ENCODE data around the gene ACTR1B.
"Not testable (repeated sequence)": the region's sequence is repeated elsewhere in the genome, so short reads cannot be mapped to it uniquely, and the experiment has no call there.

Gene ACTR1B

DNA sequence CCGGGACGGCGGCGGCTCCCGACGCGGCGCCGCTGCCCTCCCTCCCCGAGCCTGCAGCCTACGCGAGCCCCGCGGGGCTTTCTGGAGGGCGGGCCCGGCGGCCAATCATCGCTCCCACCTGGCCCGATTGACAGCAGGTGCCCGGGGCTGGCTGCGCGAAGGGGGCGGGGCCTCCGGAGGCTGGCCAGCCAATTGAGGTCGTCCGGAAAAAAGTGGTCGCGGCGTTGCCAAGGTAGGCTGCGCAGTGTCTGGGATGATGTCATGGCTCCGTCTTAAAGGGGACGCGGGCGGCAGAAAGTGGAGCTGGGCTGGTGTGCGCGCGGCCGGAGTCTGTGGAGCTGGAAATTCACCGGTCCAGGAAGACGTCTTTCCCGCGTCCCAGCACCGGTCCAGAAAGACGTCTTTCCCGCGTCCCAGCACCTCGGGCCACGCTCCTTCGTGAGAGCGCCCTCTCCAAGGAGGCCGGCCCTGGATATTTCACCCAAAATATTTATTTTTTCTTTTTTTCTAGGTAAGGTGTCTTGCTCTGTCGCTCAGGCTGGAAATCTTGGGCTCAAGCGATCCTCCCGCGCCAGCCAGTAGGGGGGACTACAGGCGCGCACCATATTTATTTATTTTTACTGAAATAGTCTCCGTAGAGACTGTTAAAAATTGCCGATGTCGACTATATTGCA lies at the start of gene ACTR1B:
Gene ACTR1B (minus strand): TSS at position 83 of the 674 bp plus-strand sequence. CDS start 154 bp downstream, outside the sequence.
- DNase-seq, result peak; percentile 96

DNA sequence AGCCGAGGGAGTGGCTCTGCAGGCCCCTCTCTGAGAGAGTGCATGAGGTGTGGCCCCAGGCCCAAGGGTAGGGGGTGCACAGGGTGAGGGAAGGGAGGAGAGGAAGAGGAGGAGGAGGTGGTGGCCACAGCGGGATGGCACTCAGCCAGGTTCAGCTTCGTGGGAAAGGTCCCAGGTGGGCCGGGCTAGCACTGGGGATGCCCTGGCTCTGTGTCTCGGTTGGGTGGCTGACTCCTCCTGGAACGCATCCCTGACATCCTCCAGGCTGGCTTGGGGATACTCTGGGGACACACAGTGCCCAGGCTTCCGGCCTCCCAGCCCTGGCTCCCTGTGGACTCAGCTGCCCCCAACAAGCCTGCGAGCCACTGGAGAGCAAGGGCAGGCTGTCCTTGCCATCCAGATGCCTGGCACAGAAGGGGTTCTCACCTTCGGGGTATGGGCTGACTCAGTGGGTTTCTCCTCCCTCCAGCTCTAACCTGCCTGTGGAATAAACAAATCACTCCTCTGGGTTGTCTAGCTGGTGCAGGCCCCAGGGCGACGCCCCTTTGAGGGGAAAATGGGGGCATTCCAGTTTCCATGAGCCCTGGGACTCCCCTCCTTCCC lies 49.0 kb upstream of the ACTR1B start:
- peak; percentile 48 for DNase-seq

DNA sequence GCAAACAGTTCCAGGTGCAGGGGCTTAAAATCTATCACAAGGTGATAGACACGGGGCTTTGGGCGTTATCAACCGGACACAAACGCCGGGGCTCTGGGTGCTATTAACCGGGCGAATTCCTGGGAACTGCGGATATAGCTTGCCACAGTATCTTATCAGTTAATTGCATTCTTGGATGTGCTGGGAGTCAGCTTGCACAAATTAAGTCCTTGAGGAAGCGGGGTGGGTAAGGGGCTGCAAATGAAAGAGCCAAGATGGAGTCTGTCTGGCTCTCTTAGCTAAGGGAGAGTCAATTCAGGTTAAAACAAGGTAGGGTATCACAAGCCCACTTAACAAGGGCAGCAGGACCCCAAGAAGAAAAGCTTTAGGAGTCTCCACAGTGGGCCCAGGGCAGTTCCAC lies 48.3 kb upstream of the ACTR1B start:
- DNase-seq, result not testable (repeated sequence)

DNA sequence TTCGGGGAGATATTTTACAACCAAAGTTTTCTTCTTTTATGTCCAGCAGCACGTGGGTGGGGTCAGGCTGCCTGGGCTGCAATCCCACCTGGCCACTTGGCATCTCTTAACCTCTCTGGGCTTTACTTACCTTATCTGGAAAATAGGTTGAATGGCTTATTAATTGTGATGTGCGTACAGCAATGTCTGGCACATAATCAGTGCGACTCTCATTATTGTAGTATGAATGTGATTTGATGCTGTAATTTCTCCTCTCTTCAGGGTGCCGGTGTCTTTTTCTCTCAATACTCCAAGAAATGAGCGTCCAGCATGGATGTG lies 47.5 kb upstream of the ACTR1B start:
- DNase-seq, result no peak

DNA sequence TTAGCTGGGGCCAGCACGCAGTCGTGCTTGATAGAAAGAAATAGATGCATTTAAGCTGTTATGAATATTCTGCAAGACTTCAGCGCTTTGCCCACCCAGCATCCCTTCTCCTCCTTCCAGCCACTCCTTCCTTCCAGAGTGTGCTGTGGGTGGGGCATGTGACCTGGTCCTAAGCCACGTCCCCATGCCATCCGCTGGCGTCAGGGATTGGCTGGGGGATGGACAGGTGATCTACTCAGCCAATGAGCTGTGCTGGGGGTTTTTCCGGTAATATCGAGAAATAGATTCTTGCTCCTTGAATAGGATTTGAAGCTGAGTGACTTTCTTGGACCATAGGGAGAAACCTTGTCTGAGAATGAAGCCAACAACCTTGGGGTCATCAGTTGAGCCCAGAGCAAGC lies 44.8 kb upstream of the ACTR1B start:
- DNase-seq, result no peak

DNA sequence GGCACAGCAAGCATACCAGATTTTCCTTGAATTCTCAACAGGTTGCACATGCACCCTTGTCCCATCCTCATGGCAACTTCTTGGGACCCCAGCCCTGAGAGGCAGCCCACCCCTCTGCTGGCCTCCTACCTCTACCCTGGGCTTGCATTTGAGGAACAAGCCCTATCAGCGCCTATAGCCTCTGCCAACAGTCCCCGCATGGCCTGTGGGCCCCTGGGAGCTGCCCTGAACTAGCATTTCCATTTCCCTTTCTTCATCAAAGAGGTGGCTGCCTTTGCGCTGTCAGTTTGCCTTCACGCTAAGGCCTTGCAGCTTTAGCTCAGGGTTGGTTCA lies 44.2 kb upstream of the ACTR1B start:
- no peak for DNase-seq

DNA sequence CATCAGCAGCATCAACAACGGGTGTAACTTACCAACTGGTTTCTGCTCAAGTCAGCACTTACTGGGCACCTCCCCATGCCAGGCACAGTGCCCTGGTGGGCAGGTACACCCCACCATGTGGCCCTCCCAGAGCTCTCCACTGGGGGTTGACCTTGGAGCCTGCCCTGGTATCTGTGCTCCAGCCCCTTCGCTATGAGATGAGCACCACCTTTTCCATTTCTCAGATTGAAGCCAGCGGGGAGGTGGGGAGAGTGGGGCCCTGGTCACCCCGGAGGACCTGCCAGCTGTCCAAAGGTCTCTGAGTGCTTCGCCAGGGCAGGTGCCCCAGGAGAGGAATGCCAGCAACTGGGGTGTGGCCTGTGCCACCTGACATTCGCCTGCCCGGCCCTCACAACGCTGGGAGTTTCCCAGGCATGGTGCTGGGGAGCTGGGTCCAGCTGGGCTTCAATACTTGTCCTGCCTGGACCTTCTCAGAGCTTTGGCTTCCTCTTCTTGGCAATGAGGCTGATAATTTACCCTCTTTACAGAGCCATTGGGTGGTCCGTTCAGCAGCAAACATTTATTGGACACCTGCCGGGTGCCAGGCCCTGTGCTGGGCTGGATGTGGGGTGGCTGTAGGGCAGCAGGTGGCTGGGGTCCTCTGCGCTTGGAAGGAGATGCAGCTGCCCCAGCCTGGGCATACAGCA lies 43.7 kb upstream of the ACTR1B start:
- DNase-seq, result no peak

DNA sequence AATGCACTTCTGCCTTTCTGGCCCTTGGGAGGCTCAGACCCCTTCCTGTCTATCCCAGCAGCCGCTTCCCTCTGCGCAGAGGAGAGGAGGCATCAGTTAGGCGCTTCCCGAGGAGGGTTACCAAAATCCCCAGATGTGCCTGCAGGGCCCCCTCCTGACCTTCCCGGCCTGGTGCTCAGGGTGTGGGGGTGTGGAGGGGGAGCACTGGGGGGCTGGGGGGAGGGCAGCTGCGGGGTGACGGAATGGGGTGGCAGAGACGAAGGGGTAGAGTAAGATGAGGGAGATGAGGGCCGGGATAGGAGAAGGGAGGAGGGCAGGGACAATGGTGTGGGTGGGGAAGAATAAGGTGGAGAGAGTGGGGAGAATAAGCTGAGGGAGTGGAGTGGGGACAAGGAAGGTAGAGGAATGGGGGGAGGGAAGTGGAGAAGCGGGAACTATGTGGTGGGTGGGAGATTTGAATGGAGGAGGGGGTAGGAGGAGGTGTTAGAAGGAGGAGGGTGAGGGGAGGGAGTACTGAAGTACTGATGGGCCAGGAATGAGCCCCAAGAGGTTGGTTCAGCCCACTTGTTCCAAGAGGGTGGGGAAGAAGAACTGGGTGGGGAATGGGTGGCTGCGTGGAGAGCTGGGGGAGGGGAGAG lies 43.0 kb upstream of the ACTR1B start:
- DNase-seq, result no peak

DNA sequence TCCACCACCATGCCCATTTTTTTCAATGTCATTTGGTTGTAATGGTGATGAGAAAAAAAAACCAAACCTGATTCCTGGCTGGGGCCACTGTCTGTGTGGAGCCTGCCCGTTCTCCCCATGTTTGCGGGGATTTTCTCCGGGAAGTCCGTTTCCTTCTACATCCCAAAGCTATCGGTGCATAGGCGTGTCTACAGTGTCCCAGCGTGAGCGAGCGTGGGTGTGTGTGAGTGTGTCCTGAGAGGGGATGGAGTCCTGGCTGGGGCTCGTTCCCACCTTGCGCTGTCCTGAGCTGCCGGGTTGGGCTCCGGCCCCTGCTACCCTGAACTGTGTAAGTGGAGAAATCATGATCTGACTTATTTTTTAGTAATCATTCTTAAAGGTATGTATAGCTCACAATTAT lies 42.3 kb upstream of the ACTR1B start:
- DNase-seq, result no peak

DNA sequence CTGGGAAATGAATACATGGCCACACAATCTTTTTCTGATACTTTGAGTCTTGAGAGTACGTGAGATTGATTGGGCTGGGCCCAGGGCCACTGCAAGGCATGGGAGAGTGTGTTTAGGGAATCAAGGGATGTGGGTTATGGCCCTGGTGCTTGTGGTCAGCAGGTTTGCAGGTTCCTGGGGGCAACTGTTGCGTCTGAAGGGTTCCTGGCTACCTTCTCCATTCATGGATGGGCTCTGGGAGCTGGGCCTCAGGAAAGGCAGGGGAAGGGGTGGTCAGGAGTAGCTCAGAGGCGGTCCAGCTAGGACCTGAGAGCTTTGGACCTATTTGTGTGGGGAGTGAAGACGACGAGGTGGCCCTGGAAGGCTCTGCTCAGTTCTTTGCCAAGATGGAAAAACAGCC lies 41.1 kb upstream of the ACTR1B start:
- DNase-seq, result no peak

DNA sequence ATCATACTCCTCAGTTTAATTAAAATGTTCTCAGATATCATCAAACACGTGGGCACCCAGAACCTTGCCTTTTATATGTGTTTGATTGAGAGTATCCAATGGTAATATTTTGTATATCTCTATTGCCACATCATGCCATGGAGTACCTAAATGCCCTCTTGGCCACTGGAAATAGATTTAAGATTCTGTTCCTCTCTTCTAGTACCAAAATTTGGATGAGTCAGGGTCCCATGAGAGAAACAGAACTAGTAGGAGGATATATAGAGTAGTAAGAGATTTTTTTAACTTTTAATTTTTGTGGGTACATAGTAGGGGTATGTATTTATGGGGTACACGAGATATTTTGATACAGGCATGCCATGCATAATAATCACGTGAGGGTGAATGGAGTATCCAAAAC lies 39.9 kb upstream of the ACTR1B start:
- no peak for DNase-seq

DNA sequence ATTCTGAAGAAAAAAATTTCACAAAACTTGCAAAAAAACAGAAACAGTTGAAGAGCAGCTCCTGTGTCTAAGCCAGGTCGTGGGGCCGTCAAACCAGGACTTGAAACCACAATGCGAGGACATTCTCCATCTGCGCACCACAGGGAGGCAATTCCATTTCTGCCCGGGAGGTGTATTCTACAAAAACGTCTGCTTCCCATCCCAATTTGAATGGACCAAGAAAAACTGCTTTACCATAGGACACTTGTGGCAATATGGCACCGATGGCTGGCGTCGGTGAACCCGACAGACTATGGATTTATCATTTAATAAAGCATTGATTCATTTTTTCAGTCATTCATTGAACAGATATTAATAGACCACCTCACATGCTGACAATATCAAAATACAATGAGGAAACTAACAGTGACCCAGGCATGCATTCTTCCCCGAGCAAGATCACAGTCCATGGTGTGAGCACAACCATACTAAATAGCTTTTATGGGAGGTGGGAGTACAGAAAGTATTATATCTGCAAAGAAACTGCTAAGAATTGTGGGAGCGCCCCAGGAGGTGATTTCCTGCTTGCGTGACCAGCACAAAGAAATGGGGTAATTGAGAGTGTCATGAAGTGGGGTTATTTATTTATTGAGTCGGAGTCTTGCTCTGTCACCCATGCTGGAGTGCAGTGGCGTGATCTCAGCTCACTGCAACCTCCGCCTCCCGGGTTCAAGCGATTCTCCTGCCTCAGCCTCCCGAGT lies 39.1 kb upstream of the ACTR1B start:
- no peak for DNase-seq

DNA sequence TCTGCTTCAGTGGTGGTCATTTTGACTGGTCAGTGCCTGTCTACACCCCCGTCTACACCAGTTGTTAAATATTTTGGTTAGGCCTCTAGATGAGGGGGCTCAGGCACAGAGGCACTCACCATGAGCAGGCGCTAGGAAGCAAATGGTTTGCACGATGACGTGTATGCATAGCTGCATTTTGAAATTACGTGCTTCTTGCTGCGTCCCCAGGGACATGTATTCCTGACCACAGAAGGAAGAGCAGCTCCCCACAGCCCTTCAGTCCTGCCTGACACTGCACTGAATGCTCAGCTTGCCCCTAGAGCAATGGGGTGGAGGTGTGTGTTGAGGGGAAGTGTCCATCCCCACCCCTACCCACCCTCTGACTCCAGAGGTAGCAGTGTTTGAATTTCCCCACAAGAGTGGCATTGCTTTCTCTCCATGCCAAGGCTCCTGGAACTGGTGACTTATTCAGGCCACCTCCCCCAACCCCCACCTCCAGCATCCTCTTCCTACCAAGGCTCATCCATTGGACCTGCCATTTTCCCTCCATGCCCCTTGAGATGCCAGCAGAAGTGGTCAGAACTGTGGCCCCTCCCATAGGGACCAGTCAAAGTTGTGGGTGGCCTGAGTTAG lies 38.1 kb upstream of the ACTR1B start:
- no peak for DNase-seq

DNA sequence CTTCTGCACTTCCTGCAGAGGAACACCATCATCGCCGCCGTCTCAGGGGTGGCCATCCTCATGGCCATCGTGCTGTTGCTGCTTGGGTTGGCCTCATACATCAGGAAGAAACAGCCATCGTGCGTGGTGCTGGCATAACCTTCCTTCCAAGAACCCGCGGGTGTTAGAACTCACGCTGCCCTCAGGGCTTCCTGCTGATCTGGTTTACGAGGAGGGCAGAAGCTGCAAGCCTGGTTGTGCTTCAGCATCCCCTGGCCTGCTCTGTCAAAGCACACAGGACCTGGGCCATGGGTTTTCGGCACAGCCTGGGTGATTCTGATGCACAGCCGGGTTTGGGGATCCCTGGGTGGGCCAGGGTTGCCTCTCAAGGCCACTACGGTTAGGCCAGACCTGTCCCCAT lies 37.3 kb upstream of the ACTR1B start:
- DNase-seq, result no peak

DNA sequence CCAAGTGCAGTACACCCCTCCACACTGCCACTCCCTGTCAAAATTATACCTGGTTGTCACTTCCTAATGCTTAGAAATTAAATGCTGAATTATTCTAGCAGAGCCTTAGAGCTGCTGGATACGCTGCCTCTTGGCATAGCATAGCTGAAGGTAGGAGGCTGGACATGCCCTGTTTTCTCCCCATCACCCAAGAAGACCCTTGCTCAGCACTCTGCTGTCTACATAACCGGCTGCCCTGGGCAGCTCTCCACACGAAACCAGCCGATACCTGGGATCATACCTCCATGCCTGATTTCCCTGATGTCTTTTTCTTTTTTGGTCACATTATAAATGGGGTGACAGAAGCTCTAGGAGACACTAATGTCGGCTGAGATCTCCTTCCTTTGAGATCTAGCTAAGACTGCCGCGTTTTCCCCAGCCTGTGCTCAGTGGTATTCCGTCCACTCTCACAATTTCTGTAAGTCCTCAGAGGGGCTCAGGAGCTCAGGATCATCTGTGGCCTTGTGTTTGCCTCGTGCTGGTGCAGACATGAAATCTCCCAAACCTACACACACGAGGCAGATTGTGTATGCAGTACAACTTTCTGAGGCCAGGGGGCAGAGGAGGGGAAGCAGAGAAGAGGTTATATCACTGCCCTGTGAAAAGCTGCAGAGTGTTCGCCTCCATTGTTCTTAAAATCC lies 36.1 kb upstream of the ACTR1B start:
- peak; percentile 64 for DNase-seq

DNA sequence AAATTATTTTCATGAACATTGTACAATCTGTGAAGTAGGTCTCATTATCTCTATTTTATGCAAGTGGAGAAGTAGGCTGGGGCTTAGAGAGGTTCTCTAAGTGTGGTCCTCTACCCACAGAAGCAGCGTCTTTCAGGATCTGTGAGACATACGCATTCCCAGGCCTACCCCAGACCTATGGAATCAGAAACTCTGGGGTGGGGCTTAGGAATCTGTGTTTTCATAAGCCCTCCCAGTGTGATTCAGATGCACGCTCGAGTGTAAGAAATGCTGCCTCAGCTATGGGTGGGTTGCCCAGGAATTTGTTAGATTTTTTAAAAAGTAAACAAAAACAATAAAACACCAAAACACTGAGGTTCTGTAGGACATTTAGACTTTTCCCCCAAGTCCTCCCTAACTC lies 34.7 kb upstream of the ACTR1B start:
- DNase-seq, result no peak

DNA sequence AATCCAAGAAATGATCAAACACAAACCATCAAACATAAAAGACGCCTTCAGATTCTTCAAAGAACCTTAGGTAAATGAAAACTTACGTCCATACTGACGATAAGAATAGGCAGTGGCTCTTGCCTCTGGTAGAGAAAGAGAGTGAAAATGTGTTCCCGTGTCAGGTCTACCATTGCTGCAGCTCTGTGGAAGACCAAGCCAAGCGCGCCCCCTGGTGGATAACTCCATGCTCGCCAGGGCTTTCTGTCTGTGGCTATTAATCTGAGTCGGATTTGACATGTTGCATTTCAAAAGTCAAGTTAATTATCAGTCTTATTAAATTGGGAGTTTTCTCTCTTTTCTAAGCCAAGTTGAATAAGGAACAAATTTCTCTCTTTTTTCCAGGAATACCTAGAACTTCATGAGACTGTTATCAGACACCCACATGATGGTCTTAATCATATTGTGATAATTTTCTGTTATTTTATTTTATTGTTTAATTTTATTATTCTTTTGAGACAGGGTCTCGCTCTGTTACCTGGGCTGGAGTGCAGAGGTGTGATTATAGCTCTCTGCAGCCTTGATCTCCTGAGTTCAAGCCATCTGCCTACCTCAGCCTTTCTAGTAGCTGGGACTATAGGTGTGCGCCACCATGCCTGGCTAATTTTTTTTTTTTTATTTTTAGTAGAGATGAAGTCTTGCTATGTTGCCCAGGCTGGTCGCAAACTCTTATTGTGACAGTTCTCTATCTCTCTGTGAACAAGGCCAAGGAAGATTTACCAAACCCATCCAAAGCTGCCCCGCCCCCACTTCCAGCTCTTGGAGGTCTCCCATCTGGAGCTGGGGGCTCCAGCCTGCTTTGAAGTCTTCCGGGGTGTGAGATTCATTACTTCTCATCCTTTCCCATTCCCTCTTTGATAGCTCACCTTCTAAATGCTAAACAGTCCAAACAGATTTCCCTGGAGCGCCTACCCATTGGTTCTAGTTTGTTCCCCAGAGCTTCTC lies 33.7 kb upstream of the ACTR1B start:
- DNase-seq, result peak; percentile 92

DNA sequence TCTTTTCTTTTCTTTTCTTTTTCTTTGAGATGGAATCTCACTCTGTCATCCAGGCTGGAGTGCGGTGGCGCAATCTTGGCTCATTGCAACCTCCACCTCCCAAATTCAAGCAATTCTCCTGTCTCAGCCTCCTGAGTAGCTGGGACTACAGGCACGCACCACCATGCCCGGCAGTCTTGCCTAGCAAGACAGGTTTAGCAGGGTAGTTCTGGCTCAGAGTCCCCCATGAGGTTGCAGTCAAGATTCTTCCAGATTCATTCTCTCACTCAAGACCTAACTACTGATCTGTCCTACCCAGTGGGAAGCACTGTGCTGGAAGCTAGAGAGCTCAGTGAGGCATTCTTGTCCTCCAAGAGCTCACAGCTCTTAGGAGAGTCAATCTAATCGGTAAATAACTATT lies 31.9 kb upstream of the ACTR1B start:
- no peak for DNase-seq

DNA sequence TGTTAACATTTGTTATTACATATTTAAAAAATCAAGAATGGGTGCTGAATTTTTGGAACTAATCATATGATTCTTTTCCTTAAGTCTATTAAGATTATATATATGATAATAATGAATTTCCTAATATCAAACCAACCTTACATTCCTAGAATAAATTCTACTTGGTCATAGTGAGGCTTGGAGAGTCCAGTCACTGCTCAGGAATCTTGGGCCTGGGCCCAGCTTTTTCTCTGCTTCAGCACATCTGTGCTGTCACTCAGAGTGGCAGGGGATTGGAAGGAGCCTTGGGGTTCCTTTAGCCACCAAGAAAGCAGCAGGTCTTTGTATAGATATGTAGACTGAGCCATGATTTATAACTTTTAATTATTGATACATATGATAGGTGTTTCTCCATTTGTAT lies 29.6 kb upstream of the ACTR1B start:
- no peak for DNase-seq

DNA sequence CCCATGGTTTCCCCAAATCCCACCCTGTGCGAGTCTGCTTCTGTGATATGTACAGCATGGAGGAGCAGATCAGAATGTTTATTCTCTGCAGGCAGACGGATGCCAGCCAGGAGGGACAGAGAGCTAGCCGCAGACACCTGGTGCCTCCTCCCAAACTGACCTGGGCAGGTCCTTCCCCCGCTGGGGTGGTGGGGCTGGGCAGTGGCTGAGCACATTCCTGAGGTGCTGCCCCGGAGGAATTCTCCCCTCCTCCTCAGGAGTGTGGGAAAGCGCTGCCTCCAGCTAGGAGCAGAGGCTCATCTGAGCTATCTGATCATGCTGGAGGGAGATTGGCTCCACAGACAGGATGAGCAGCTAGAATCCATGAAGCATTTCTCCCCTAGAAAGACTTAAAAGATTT lies 27.3 kb upstream of the ACTR1B start:
- no peak for DNase-seq

All from activated T-cell treated with anti-CD3 and anti-CD28 coated beads, Interleukin-2, amount 50 U/mL, for 1 hour (primary cell).